ENCODE measurements around the gene FAM200C.

- TF ChIP-seq EZH2 (IDR thresholded peaks at IDR 0.05; ENCODE audit: borderline replicate concordance, low read length): no peak
- TF ChIP-seq, protein P1, sequence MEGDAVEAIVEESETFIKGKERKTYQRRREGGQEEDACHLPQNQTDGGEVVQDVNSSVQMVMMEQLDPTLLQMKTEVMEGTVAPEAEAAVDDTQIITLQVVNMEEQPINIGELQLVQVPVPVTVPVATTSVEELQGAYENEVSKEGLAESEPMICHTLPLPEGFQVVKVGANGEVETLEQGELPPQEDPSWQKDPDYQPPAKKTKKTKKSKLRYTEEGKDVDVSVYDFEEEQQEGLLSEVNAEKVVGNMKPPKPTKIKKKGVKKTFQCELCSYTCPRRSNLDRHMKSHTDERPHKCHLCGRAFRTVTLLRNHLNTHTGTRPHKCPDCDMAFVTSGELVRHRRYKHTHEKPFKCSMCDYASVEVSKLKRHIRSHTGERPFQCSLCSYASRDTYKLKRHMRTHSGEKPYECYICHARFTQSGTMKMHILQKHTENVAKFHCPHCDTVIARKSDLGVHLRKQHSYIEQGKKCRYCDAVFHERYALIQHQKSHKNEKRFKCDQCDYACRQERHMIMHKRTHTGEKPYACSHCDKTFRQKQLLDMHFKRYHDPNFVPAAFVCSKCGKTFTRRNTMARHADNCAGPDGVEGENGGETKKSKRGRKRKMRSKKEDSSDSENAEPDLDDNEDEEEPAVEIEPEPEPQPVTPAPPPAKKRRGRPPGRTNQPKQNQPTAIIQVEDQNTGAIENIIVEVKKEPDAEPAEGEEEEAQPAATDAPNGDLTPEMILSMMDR (conservative IDR thresholded peaks at IDR 0.05 in 1 of 2, IDR thresholded peaks at IDR 0.05 in 1 of 2; ENCODE audit: extremely low read depth in 1 of 2, insufficient read depth in 1 of 2, low read depth in 1 of 2, low read length in 2 of 2): no peak
Observed at GRCh38 chr5:160445751-160446150, 45.9 kb upstream of the FAM200C start.
